GM12878 (cell line): ENCODE results near the gene CAPN9.

ENCODE experiments used
- BHLHE40 ChIP-seq, 2 experiments: fragments of 450-650 bp in 1 of 2; IDR thresholded peaks; 2 replicates each; pipeline ENCODE4 v1.6.1; 2011 to 2017; ENCODE audit warnings: low read depth in 2 of 2, borderline replicate concordance in 1 of 2, improper control_type of control experiment in 1 of 2, low read length in 1 of 2, mild to moderate bottlenecking in 1 of 2
- BRCA1 ChIP-seq: IDR thresholded peaks from 2 replicates; pipeline ENCODE4 v1.6.1; 2011; ENCODE audit warnings: low read depth, low read length, improper control_type of control experiment
- EZH2 ChIP-seq: IDR thresholded peaks from 2 replicates; pipeline ENCODE4 v1.6.1; 2012; ENCODE audit warnings: low read depth, mild to moderate bottlenecking, control low read depth, inconsistent platforms, low read length, borderline replicate concordance; ENCODE audit not compliant: control insufficient read depth
- MAX ChIP-seq: IDR thresholded peaks from 2 replicates; pipeline ENCODE4 v1.6.1; 2012; ENCODE audit warnings: low read depth, low read length, improper control_type of control experiment
- POLR2A ChIP-seq: IDR thresholded peaks from 2 replicates; pipeline ENCODE4 v1.6.1; 2011; ENCODE audit warnings: low read depth, mild to moderate bottlenecking, low read length
- POLR2AphosphoS5 ChIP-seq: IDR thresholded peaks from 2 replicates; pipeline ENCODE4 v1.6.1; 2011; ENCODE audit warnings: mild to moderate bottlenecking, low read length, inconsistent platforms
- RAD51 ChIP-seq: fragments of 450-650 bp; IDR thresholded peaks from 2 replicates; pipeline ENCODE4 v1.6.1; 2016; ENCODE audit warnings: moderate library complexity, mild to moderate bottlenecking, inconsistent platforms
- SUZ12 ChIP-seq: fragments of 200-600 bp; sonication (generic); IDR thresholded peaks from one replicate; pipeline ENCODE4 v1.6.1; 2018; ENCODE audit warnings: antibody characterized with exemption, mild to moderate bottlenecking; ENCODE audit not compliant: unreplicated experiment
- TF ChIP-seq, protein P1 (sequence below), 3 experiments: IDR thresholded peaks in 2 of 3; conservative IDR thresholded peaks in 1 of 3; 2 replicates each; pipeline ENCODE4 v1.5.1; 2011; ENCODE audit warnings: low read depth in 3 of 3, low read length in 3 of 3, mild to moderate bottlenecking in 3 of 3, control low read depth in 2 of 3, moderate library complexity in 2 of 3, inconsistent platforms in 1 of 3, mixed read lengths in 1 of 3; ENCODE audit not compliant: control insufficient read depth in 2 of 3, insufficient read depth in 1 of 3; ENCODE audit errors: extremely low read depth in 1 of 3

- TF ChIP-seq RAD51 (no peak), POLR2AphosphoS5 (no peak), SUZ12 (no peak), POLR2A (no peak), MAX (no peak), BRCA1 (no peak), EZH2 (no peak), BHLHE40 (IDR thresholded peaks at IDR 0.05; ENCODE audit: borderline replicate concordance in 1 of 2, low read depth in 2 of 2, low read length in 1 of 2) (no peak)
- TF ChIP-seq, protein P1, sequence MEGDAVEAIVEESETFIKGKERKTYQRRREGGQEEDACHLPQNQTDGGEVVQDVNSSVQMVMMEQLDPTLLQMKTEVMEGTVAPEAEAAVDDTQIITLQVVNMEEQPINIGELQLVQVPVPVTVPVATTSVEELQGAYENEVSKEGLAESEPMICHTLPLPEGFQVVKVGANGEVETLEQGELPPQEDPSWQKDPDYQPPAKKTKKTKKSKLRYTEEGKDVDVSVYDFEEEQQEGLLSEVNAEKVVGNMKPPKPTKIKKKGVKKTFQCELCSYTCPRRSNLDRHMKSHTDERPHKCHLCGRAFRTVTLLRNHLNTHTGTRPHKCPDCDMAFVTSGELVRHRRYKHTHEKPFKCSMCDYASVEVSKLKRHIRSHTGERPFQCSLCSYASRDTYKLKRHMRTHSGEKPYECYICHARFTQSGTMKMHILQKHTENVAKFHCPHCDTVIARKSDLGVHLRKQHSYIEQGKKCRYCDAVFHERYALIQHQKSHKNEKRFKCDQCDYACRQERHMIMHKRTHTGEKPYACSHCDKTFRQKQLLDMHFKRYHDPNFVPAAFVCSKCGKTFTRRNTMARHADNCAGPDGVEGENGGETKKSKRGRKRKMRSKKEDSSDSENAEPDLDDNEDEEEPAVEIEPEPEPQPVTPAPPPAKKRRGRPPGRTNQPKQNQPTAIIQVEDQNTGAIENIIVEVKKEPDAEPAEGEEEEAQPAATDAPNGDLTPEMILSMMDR (IDR thresholded peaks at IDR 0.05 in 2 of 3, conservative IDR thresholded peaks at IDR 0.05 in 1 of 3; ENCODE audit: control insufficient read depth in 2 of 3, extremely low read depth in 1 of 3, insufficient read depth in 1 of 3, low read depth in 3 of 3, low read length in 3 of 3), result peak; percentile 13 to 36 (median 24); a peak in 4 of 6 replicates
Observed at GRCh38 chr1:230797942-230798365, 50.8 kb downstream of the CAPN9 start.
